ENCODE data around the gene MPP3. TPM values are rescaled to one million over a fixed set of nuclear protein-coding genes. Genes with fewer than 3 reads are reported as not detected.

The MPP3 gene
- total RNA-seq, 1 experiment from 2014 or later = 5.7 TPM

DNA sequence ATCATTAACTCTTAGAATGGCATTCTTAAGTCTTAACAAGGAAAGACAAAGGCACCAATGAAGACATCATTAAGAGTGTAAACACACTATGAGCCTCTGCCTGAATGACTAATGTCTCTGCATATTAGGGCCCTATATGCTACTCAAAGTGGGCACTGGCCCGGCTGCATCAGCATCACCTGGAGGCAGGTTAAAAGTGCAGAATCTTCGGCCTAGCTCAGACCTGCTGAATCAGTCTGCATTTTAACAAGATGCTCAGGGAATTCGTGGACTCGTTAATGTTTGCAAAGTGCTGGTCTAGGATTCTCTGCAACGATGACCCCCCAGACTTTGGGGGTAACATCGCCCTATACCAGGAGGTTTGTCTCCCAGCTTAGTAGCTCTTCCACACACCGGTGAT is 6.7 kb downstream of the MPP3 start:
- DNase-seq (ENCODE audit: low spot score) = no peak
- intact Hi-C loops (cut with micrococcal nuclease; ENCODE audit: unreplicated experiment) = no loop called here
- no peaks in the 10 kb centered on the region for H3K27me3 ChIP-seq (replicated peaks; ENCODE audit: insufficient read depth, low read depth, low read length, poor library complexity)
- no peaks in the 10 kb centered on the region for H3K9me3 ChIP-seq (ENCODE audit: low read depth, low read length, poor library complexity, severe bottlenecking)
- H3K27ac ChIP-seq (ENCODE audit: low read depth, low read length, poor library complexity, severe bottlenecking) = no peak overlapping the region
- ChIA-PET CTCF (no interaction called here), POLR2A (ENCODE audit: low non-redundant PET) (no interaction called here)
- no peak overlapping the region for H3K4me3 ChIP-seq (ENCODE audit: low read depth, low read length, poor library complexity, severe bottlenecking)
- no peaks in the 10 kb centered on the region for H3K36me3 ChIP-seq (ENCODE audit: insufficient read depth, low read length, poor library complexity, severe bottlenecking)
- no TSS peak for BruUV-seq (replicated peaks)
- TF ChIP-seq EZH2 (IDR thresholded peaks at IDR 0.05; ENCODE audit: borderline replicate concordance, low read depth, low read length, poor library complexity, severe bottlenecking) = no peak
- TF ChIP-seq, protein P1, sequence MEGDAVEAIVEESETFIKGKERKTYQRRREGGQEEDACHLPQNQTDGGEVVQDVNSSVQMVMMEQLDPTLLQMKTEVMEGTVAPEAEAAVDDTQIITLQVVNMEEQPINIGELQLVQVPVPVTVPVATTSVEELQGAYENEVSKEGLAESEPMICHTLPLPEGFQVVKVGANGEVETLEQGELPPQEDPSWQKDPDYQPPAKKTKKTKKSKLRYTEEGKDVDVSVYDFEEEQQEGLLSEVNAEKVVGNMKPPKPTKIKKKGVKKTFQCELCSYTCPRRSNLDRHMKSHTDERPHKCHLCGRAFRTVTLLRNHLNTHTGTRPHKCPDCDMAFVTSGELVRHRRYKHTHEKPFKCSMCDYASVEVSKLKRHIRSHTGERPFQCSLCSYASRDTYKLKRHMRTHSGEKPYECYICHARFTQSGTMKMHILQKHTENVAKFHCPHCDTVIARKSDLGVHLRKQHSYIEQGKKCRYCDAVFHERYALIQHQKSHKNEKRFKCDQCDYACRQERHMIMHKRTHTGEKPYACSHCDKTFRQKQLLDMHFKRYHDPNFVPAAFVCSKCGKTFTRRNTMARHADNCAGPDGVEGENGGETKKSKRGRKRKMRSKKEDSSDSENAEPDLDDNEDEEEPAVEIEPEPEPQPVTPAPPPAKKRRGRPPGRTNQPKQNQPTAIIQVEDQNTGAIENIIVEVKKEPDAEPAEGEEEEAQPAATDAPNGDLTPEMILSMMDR (conservative IDR thresholded peaks at IDR 0.05; ENCODE audit: low read depth, low read length) = no peak
- H3K4me1 ChIP-seq (ENCODE audit: insufficient read depth, low read length, poor library complexity, severe bottlenecking) = no peaks in the 10 kb centered on the region

DNA sequence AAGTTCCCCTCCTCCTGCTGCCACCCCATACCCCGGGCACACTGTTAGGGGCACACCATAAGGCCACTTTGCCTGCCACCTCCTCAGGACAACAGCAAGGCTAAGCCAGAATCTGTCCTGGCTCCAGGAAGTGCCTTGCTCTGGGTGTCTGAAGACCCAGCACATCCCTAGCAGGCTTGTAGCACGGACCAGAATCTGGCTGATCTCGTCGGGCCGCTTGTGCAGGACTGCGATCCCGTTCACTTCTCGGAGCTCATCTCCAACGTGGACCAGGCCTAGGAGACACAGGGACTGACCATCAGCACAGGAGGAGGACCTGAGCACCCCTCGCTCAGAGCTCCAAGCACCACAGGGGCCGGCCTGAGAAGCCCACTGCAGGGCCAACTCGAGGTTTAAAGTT is 7.4 kb downstream of the MPP3 start:
- ChIA-PET POLR2A (ENCODE audit: low non-redundant PET) (no interaction called here), CTCF (no interaction called here)
- Histone ChIP-seq H3K27me3 (replicated peaks; ENCODE audit: insufficient read depth, low read depth, low read length, poor library complexity) (no peaks in the 10 kb centered on the region), H3K27ac (ENCODE audit: low read depth, low read length, poor library complexity, severe bottlenecking) (no peak overlapping the region), H3K4me3 (ENCODE audit: low read depth, low read length, poor library complexity, severe bottlenecking) (no peak overlapping the region), H3K4me1 (ENCODE audit: insufficient read depth, low read length, poor library complexity, severe bottlenecking) (no peaks in the 10 kb centered on the region), H3K36me3 (ENCODE audit: insufficient read depth, low read length, poor library complexity, severe bottlenecking) (no peaks in the 10 kb centered on the region), H3K9me3 (ENCODE audit: low read depth, low read length, poor library complexity, severe bottlenecking) (no peaks in the 10 kb centered on the region)
- TF ChIP-seq, protein P1 (conservative IDR thresholded peaks at IDR 0.05; ENCODE audit: low read depth, low read length) = no peak
- intact Hi-C loops (cut with micrococcal nuclease; ENCODE audit: unreplicated experiment) = no loop called here
- DNase-seq (ENCODE audit: low spot score) = no peak
- no TSS peak for BruUV-seq (replicated peaks)

DNA sequence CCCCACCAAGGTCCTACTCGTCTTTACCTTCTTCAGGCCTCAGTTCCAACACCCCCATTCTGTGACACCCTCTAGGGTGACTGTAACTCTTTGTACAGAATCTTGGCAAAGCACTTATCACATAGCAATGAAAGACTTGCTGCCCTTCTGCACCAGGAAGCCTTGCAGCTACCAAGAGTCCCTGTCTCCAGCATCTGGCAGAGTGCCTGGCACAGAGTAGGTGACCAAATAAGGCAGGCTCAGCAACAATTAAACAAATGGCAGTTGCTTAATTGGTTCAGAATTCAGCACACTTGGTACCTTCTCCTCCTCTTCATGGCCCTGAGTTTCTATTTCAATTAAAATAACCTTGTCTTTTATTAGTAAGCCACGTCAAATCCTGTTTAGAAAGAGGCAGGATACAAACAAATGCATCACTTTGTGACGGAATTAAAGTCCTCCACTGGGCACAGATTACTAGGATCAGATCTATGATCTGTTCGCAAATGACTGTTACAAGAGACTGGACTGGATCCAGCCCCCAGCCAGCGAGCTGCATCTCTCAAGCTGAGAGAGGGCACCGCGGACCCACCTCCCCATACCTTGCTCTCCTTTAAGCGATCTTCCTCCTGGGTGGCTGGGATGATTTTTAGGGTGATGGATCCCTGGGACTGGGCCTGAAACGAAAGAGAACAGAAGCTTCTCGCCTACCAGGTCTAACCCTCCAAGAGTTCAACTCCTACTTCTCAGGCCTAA is 9.4 kb downstream of the MPP3 start:
- BruUV-seq (replicated peaks) = no TSS peak
- H3K4me3 ChIP-seq (ENCODE audit: low read depth, low read length, poor library complexity, severe bottlenecking) = no peak overlapping the region
- POLR2A ChIA-PET (ENCODE audit: low non-redundant PET) = no interaction called here
- CTCF ChIA-PET = no interaction called here
- no peak for DNase-seq (ENCODE audit: low spot score)
- no peaks in the 10 kb centered on the region for H3K9me3 ChIP-seq (ENCODE audit: low read depth, low read length, poor library complexity, severe bottlenecking)
- no peak overlapping the region for H3K27ac ChIP-seq (ENCODE audit: low read depth, low read length, poor library complexity, severe bottlenecking)
- intact Hi-C loops (cut with micrococcal nuclease; ENCODE audit: unreplicated experiment) = no loop called here
- H3K4me1 ChIP-seq (ENCODE audit: insufficient read depth, low read length, poor library complexity, severe bottlenecking) = no peaks in the 10 kb centered on the region
- H3K36me3 ChIP-seq (ENCODE audit: insufficient read depth, low read length, poor library complexity, severe bottlenecking) = no peaks in the 10 kb centered on the region
- H3K27me3 ChIP-seq (replicated peaks; ENCODE audit: insufficient read depth, low read depth, low read length, poor library complexity) = no peaks in the 10 kb centered on the region
- TF ChIP-seq, protein P1 (conservative IDR thresholded peaks at IDR 0.05; ENCODE audit: low read depth, low read length) = no peak
- no peak for TF ChIP-seq EZH2 (IDR thresholded peaks at IDR 0.05; ENCODE audit: borderline replicate concordance, low read depth, low read length, poor library complexity, severe bottlenecking)

Measured in A673 (cell line).